Uterus (tissue), 2 donors: ENCODE measurements around the gene ACTR8.

Experiments
- CTCF ChIP-seq, 4 experiments: fragments of 200-600 bp in 2 of 4; fragments of 450-650 bp in 2 of 4; sonication (generic) in 2 of 4; IDR thresholded peaks; one replicate each; pipeline ENCODE4 v1.5.1; 2016 to 2019; ENCODE audit warnings: antibody characterized with exemption in 4 of 4, mild to moderate bottlenecking in 2 of 4, moderate library complexity in 1 of 4
- POLR2A ChIP-seq, 2 donors: fragments of 450-650 bp; IDR thresholded peaks; one replicate each; pipeline ENCODE4 v1.6.1; 2016; ENCODE audit warnings: antibody characterized with exemption in 2 of 2, mild to moderate bottlenecking in 1 of 2, moderate library complexity in 1 of 2

GRCh38 chr3:53830944-53831343 is 51.0 kb downstream of the ACTR8 start:
- no peak for TF ChIP-seq CTCF (IDR thresholded peaks at IDR 0.05)
- TF ChIP-seq POLR2A (IDR thresholded peaks at IDR 0.05): no peak
